Measurements from ENCODE around the gene ZNF428. TPM values are rescaled to one million over a fixed set of nuclear protein-coding genes. Genes with fewer than 3 reads are reported as not detected.

Gene ZNF428
- total RNA-seq, 1 donor from 2014 or later, result 97.7 TPM

GRCh38 chr19:43664018-43664417 is 44.6 kb upstream of the ZNF428 start:
- no peak for DNase-seq (ENCODE audit: low spot score)
- TF ChIP-seq, protein P1, sequence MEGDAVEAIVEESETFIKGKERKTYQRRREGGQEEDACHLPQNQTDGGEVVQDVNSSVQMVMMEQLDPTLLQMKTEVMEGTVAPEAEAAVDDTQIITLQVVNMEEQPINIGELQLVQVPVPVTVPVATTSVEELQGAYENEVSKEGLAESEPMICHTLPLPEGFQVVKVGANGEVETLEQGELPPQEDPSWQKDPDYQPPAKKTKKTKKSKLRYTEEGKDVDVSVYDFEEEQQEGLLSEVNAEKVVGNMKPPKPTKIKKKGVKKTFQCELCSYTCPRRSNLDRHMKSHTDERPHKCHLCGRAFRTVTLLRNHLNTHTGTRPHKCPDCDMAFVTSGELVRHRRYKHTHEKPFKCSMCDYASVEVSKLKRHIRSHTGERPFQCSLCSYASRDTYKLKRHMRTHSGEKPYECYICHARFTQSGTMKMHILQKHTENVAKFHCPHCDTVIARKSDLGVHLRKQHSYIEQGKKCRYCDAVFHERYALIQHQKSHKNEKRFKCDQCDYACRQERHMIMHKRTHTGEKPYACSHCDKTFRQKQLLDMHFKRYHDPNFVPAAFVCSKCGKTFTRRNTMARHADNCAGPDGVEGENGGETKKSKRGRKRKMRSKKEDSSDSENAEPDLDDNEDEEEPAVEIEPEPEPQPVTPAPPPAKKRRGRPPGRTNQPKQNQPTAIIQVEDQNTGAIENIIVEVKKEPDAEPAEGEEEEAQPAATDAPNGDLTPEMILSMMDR (IDR thresholded peaks at IDR 0.05; ENCODE audit: unreplicated experiment), result no peak
- Mint-ChIP-seq H3K36me3 (ENCODE audit: low read depth, unreplicated experiment) (peaks cover 23% of the 10 kb centered on the region), H3K9me3 (ENCODE audit: unreplicated experiment) (no peaks in the 10 kb centered on the region), H3K27me3 (ENCODE audit: unreplicated experiment) (peaks cover 8% of the 10 kb centered on the region), H3K4me3 (ENCODE audit: unreplicated experiment) (no peak overlapping the region), H3K4me1 (ENCODE audit: unreplicated experiment) (peaks cover 20% of the 10 kb centered on the region), H3K27ac (ENCODE audit: unreplicated experiment) (peak overlapping the region; percentile 53)

- Mint-ChIP-seq H3K4me3 (ENCODE audit: unreplicated experiment) (no peak overlapping the region), H3K27me3 (ENCODE audit: unreplicated experiment) (peaks cover 10% of the 10 kb centered on the region), H3K9me3 (ENCODE audit: unreplicated experiment) (no peaks in the 10 kb centered on the region), H3K27ac (ENCODE audit: unreplicated experiment) (peak overlapping the region; percentile 10), H3K36me3 (ENCODE audit: low read depth, unreplicated experiment) (peaks cover 32% of the 10 kb centered on the region), H3K4me1 (ENCODE audit: unreplicated experiment) (peaks cover 13% of the 10 kb centered on the region)
- TF ChIP-seq, protein P1 (IDR thresholded peaks at IDR 0.05; ENCODE audit: unreplicated experiment), result peak; percentile 29
- DNase-seq (ENCODE audit: low spot score), result no peak
Observed at GRCh38 chr19:43662487-43662886, 43.1 kb upstream of the ZNF428 start.

DNA sequence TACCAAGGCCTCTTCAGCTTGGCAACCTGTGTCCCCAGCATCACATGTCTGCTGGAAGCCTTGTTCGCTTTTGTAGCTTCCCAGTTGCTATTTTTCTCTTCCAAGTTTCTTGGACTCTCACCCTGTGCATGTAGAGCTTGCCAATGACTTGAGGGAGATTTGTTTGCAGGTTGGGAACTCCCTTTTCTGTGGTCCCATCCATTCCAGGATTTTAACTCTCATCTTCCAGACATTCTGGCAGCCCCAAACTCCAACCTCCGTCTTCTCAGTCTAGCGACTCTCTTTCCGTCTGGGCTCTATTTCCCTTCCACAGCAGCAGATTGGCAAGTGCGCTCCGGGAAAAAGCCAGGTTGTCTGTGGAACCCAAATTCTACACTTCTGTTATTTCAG is 41.5 kb upstream of the ZNF428 start:
- H3K4me3 Mint-ChIP-seq (ENCODE audit: unreplicated experiment), result no peak overlapping the region
- no peak overlapping the region for H3K27ac Mint-ChIP-seq (ENCODE audit: unreplicated experiment)
- no peak for DNase-seq (ENCODE audit: low spot score)
- H3K36me3 Mint-ChIP-seq (ENCODE audit: low read depth, unreplicated experiment), result peaks cover 34% of the 10 kb centered on the region
- no peaks in the 10 kb centered on the region for H3K9me3 Mint-ChIP-seq (ENCODE audit: unreplicated experiment)
- peaks cover 10% of the 10 kb centered on the region for H3K27me3 Mint-ChIP-seq (ENCODE audit: unreplicated experiment)
- H3K4me1 Mint-ChIP-seq (ENCODE audit: unreplicated experiment), result peaks cover 17% of the 10 kb centered on the region
- TF ChIP-seq, protein P1 (IDR thresholded peaks at IDR 0.05; ENCODE audit: unreplicated experiment), result no peak

- Mint-ChIP-seq H3K9me3 (ENCODE audit: unreplicated experiment) (no peaks in the 10 kb centered on the region), H3K27ac (ENCODE audit: unreplicated experiment) (no peak overlapping the region), H3K36me3 (ENCODE audit: low read depth, unreplicated experiment) (peaks cover 39% of the 10 kb centered on the region), H3K27me3 (ENCODE audit: unreplicated experiment) (peaks cover 10% of the 10 kb centered on the region), H3K4me3 (ENCODE audit: unreplicated experiment) (no peak overlapping the region), H3K4me1 (ENCODE audit: unreplicated experiment) (peaks cover 17% of the 10 kb centered on the region)
- TF ChIP-seq, protein P1 (IDR thresholded peaks at IDR 0.05; ENCODE audit: unreplicated experiment), result no peak
- no peak for DNase-seq (ENCODE audit: low spot score)
Observed at GRCh38 chr19:43660301-43660970, 41.0 kb upstream of the ZNF428 start.

- Mint-ChIP-seq H3K27me3 (ENCODE audit: unreplicated experiment) (peaks cover 6% of the 10 kb centered on the region), H3K36me3 (ENCODE audit: low read depth, unreplicated experiment) (peaks cover 37% of the 10 kb centered on the region), H3K4me3 (ENCODE audit: unreplicated experiment) (peak overlapping the region; percentile 8), H3K9me3 (ENCODE audit: unreplicated experiment) (no peaks in the 10 kb centered on the region), H3K27ac (ENCODE audit: unreplicated experiment) (no peak overlapping the region), H3K4me1 (ENCODE audit: unreplicated experiment) (peaks cover 4% of the 10 kb centered on the region)
- TF ChIP-seq, protein P1 (IDR thresholded peaks at IDR 0.05; ENCODE audit: unreplicated experiment), result no peak
- no peak for DNase-seq (ENCODE audit: low spot score)
Observed at GRCh38 chr19:43658494-43658893, 39.1 kb upstream of the ZNF428 start.

Data from endothelial cell (in vitro differentiated cells).